Measurements from ENCODE around the gene MAPKAPK5. TPM values are rescaled to one million over a fixed set of nuclear protein-coding genes. Genes with fewer than 3 reads are reported as not detected.
A peak's percentile ranks its signal among the peaks of the same experiment; 100 is the strongest.

MAPKAPK5 gene
- total RNA-seq, 1 donor from 2014 or later: 6.4 TPM

- no peak for DNase-seq (ENCODE audit: low spot score in 2 of 2)
- Histone ChIP-seq H3K27ac (no peak overlapping the region), H3K36me3 (no peaks in the 10 kb centered on the region), H3K9me3 (no peaks in the 10 kb centered on the region), H3K4me3 (no peak overlapping the region), H3K27me3 (no peaks in the 10 kb centered on the region), H3K4me1 (no peaks in the 10 kb centered on the region)
- intact Hi-C loops (cut with DNase I): no loop called here
- no peak for TF ChIP-seq CTCF (IDR thresholded peaks at IDR 0.05)
Observed at GRCh38 chr12:111926631-111927030, 84.6 kb downstream of the MAPKAPK5 start.

- Histone ChIP-seq H3K27me3 (no peaks in the 10 kb centered on the region), H3K4me3 (no peak overlapping the region), H3K36me3 (peaks cover 0 to 4% of the 10 kb centered on the region in 2 donors), H3K9me3 (no peaks in the 10 kb centered on the region), H3K4me1 (no peaks in the 10 kb centered on the region), H3K27ac (no peak overlapping the region)
- DNase-seq (ENCODE audit: low spot score in 2 of 2): no peak
- TF ChIP-seq CTCF (IDR thresholded peaks at IDR 0.05): no peak
- intact Hi-C loops (cut with DNase I): no loop called here
Observed at GRCh38 chr12:111927346-111927745, 85.3 kb downstream of the MAPKAPK5 start.

GRCh38 chr12:111932241-111932640 is 90.2 kb downstream of the MAPKAPK5 start:
- Histone ChIP-seq H3K4me1 (peaks cover 0 to 7% of the 10 kb centered on the region in 2 donors), H3K27me3 (no peaks in the 10 kb centered on the region), H3K4me3 (no peak overlapping the region), H3K9me3 (no peaks in the 10 kb centered on the region), H3K36me3 (peaks cover 0 to 4% of the 10 kb centered on the region in 2 donors), H3K27ac (no peak overlapping the region)
- intact Hi-C loops (cut with DNase I): no loop called here
- no peak for DNase-seq (ENCODE audit: low spot score in 2 of 2)
- no peak for TF ChIP-seq CTCF (IDR thresholded peaks at IDR 0.05)

GRCh38 chr12:111936869-111937268 is 94.8 kb downstream of the MAPKAPK5 start:
- intact Hi-C loops (cut with DNase I): no loop called here
- DNase-seq (ENCODE audit: low spot score in 2 of 2): no peak
- Histone ChIP-seq H3K36me3 (peaks cover 0 to 4% of the 10 kb centered on the region in 2 donors), H3K27me3 (no peaks in the 10 kb centered on the region), H3K4me1 (peaks cover 0 to 14% of the 10 kb centered on the region in 2 donors), H3K9me3 (no peaks in the 10 kb centered on the region), H3K27ac (peak overlapping the region; percentile 71 to 81), H3K4me3 (no peak overlapping the region)
- TF ChIP-seq CTCF (IDR thresholded peaks at IDR 0.05): no peak

GRCh38 chr12:111937429-111937828 is 95.4 kb downstream of the MAPKAPK5 start:
- H3K27ac ChIP-seq: peak overlapping the region; percentile 71 to 81
- no peak overlapping the region for H3K4me3 ChIP-seq
- DNase-seq (ENCODE audit: low spot score in 2 of 2): no peak
- TF ChIP-seq CTCF (IDR thresholded peaks at IDR 0.05): no peak
- peaks cover 0 to 14% of the 10 kb centered on the region in 2 donors for H3K4me1 ChIP-seq
- intact Hi-C loops (cut with DNase I): no loop called here
- no peaks in the 10 kb centered on the region for H3K27me3 ChIP-seq
- no peaks in the 10 kb centered on the region for H3K36me3 ChIP-seq
- no peaks in the 10 kb centered on the region for H3K9me3 ChIP-seq

GRCh38 chr12:111942557-111942956 is 100.5 kb downstream of the MAPKAPK5 start:
- no peak overlapping the region for H3K27ac ChIP-seq
- H3K36me3 ChIP-seq: no peaks in the 10 kb centered on the region
- no peaks in the 10 kb centered on the region for H3K9me3 ChIP-seq
- H3K4me3 ChIP-seq: no peak overlapping the region
- H3K27me3 ChIP-seq: no peaks in the 10 kb centered on the region
- peaks cover 0 to 7% of the 10 kb centered on the region in 2 donors for H3K4me1 ChIP-seq
- TF ChIP-seq CTCF (IDR thresholded peaks at IDR 0.05): no peak
- intact Hi-C loops (cut with DNase I): loop anchor here (10.0 kb wide), 2 partner anchors 182 to 442 kb away; partner anchors contain the start of genes HECTD4 and TRAFD1
- no peak for DNase-seq (ENCODE audit: low spot score in 2 of 2)

All from ascending aorta (tissue), 2 donors.